Neural cell (in vitro differentiated cells): ENCODE data around the gene MT1M.

Experiments
- EP300 ChIP-seq: fragments of 450-650 bp; conservative IDR thresholded peaks from 2 replicates; pipeline ENCODE4 v1.6.1; 2014; ENCODE audit warnings: antibody characterized with exemption, mild to moderate bottlenecking, moderate library complexity; ENCODE audit not compliant: poor library complexity, severe bottlenecking
- MXI1 ChIP-seq: fragments of 450-650 bp; conservative IDR thresholded peaks from 2 replicates; pipeline ENCODE4 v1.6.1; 2014; ENCODE audit warnings: antibody characterized with exemption, mild to moderate bottlenecking; ENCODE audit not compliant: poor library complexity, severe bottlenecking
- TF ChIP-seq, protein P1 (sequence below): fragments of 450-650 bp; IDR thresholded peaks from 2 replicates; pipeline ENCODE4 v1.5.1; 2014; ENCODE audit warnings: antibody characterized with exemption, mild to moderate bottlenecking, moderate library complexity; ENCODE audit not compliant: poor library complexity, severe bottlenecking

- TF ChIP-seq MXI1 (no peak), EP300 (no peak)
- TF ChIP-seq, protein P1, sequence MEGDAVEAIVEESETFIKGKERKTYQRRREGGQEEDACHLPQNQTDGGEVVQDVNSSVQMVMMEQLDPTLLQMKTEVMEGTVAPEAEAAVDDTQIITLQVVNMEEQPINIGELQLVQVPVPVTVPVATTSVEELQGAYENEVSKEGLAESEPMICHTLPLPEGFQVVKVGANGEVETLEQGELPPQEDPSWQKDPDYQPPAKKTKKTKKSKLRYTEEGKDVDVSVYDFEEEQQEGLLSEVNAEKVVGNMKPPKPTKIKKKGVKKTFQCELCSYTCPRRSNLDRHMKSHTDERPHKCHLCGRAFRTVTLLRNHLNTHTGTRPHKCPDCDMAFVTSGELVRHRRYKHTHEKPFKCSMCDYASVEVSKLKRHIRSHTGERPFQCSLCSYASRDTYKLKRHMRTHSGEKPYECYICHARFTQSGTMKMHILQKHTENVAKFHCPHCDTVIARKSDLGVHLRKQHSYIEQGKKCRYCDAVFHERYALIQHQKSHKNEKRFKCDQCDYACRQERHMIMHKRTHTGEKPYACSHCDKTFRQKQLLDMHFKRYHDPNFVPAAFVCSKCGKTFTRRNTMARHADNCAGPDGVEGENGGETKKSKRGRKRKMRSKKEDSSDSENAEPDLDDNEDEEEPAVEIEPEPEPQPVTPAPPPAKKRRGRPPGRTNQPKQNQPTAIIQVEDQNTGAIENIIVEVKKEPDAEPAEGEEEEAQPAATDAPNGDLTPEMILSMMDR, result no peak
Measured at GRCh38 chr16:56604966-56605365, 27.5 kb upstream of the MT1M start.
